Measurements from ENCODE around the gene ZNF10. TPM values are rescaled to one million over a fixed set of nuclear protein-coding genes. Genes with fewer than 3 reads are reported as not detected.

The ZNF10 gene
- total RNA-seq, 6 experiments from 2014 or later, result 3.1 to 5.3 (median 3.8) TPM

- H3K9me3 ChIP-seq, result peaks cover 28 to 71% (median 57%) of the 10 kb centered on the region in 4 donors
- peaks cover 0 to 19% (median 15%) of the 10 kb centered on the region in 4 donors for H3K36me3 ChIP-seq
- 94% methylated on average over 2 of the region's 2 CpGs for WGBS (ENCODE audit: insufficient coverage, low coverage, low lambda C conversion rate, missing lambda C conversion rate)
- no peak for ATAC-seq
- TF ChIP-seq CTCF (IDR thresholded peaks at IDR 0.05), result no peak
- TF ChIP-seq POLR2A (IDR thresholded peaks at IDR 0.05), result no peak
- no peak for DNase-seq
- intact Hi-C loops (cut with DNase I), result no loop called here
- no peaks in the 10 kb centered on the region for H3K27me3 ChIP-seq
- no peak overlapping the region for H3K4me3 ChIP-seq
- no peak overlapping the region for H3K27ac ChIP-seq
- H3K4me1 ChIP-seq, result no peaks in the 10 kb centered on the region
Observed at GRCh38 chr12:133206390-133206789, 76.0 kb downstream of the ZNF10 start.

Other genes with a start within 250 kb of the ZNF10 start
- 10 to 100 TPM; 11.0 to 20.4 (median 13.5) TPM for gene CHFR, start 243.0 kb upstream of the ZNF10 start, total RNA-seq
- 1 to 10 TPM; 2.2 to 7.9 (median 5.7) TPM for gene ZNF605, start 174.3 kb upstream of the ZNF10 start, total RNA-seq
- 10 to 100 TPM in 1 of 6 experiments, 1 to 10 TPM in 5; 3.2 to 14.9 (median 3.9) TPM for gene ZNF26, start 144.3 kb upstream of the ZNF10 start, total RNA-seq
- 10 to 100 TPM in 2 of 6 experiments, 1 to 10 TPM in 4; 5.1 to 10.2 (median 8.5) TPM for gene ZNF84, start 93.1 kb upstream of the ZNF10 start, total RNA-seq
- 1 to 10 TPM; 5.9 to 9.3 (median 6.9) TPM for gene ZNF140, start 49.7 kb upstream of the ZNF10 start, total RNA-seq
- under 1 TPM; 0.50 to 0.92 (median 0.79) TPM for gene ZNF891, start 353 bp upstream of the ZNF10 start, total RNA-seq
- gene ZNF268, start 50.9 kb downstream of the ZNF10 start, total RNA-seq, result 10 to 100 TPM in 4 of 6 experiments, 1 to 10 TPM in 2; 8.2 to 14.2 (median 10.7) TPM
- not detected for gene ANHX, start 105.2 kb downstream of the ZNF10 start, total RNA-seq